Osteoblast (primary cell): ENCODE measurements around the gene NGEF. TPM values are rescaled to one million over a fixed set of nuclear protein-coding genes. Genes with fewer than 3 reads are reported as not detected.
"Not testable (repeated sequence)": the region's sequence is repeated elsewhere in the genome, so short reads cannot be mapped to it uniquely, and the experiment has no call there.

ENCODE experiments used
- DNase-seq: peaks from one replicate; pipeline ENCODE4 v3.0.0; 2011; ENCODE audit warnings: low spot score, mixed read lengths; ENCODE audit not compliant: insufficient read length; ENCODE audit errors: missing footprints
- H2AFZ ChIP-seq: 2 replicates; pipeline ENCODE4 v1.6.0; 2011; ENCODE audit warnings: mild to moderate bottlenecking, low read length
- H3K27ac ChIP-seq: 2 replicates; pipeline ENCODE4 v1.5.1; 2011; ENCODE audit warnings: mild to moderate bottlenecking, low read depth, low read length, moderate library complexity
- H3K27me3 ChIP-seq: 2 replicates; pipeline ENCODE4 v1.6.0; 2012; ENCODE audit warnings: mild to moderate bottlenecking, control low read depth, inconsistent platforms, low read length, moderate library complexity; ENCODE audit not compliant: insufficient read depth
- H3K36me3 ChIP-seq: 2 replicates; pipeline ENCODE4 v1.5.1; 2011; ENCODE audit warnings: mild to moderate bottlenecking, low read length, control low read depth, moderate library complexity; ENCODE audit not compliant: insufficient read depth
- H3K4me1 ChIP-seq: 2 replicates; pipeline ENCODE4 v1.5.1; 2011; ENCODE audit warnings: mild to moderate bottlenecking, low read length, control low read depth, moderate library complexity; ENCODE audit not compliant: insufficient read depth
- H3K4me2 ChIP-seq: 2 replicates; pipeline ENCODE4 v1.6.0; 2011; ENCODE audit warnings: mild to moderate bottlenecking, low read length; ENCODE audit not compliant: insufficient read depth
- H3K4me3 ChIP-seq: fragments of 200-600 bp; sonication (generic); 3 replicates; pipeline ENCODE4 v1.5.1; 2012; ENCODE audit warnings: mild to moderate bottlenecking, low read length, inconsistent platforms; ENCODE audit not compliant: insufficient read depth
- H3K79me2 ChIP-seq: 2 replicates; pipeline ENCODE4 v1.6.0; 2012; ENCODE audit warnings: mild to moderate bottlenecking, low read length, control low read depth, inconsistent platforms; ENCODE audit not compliant: insufficient read depth
- H3K9me3 ChIP-seq: 2 replicates; pipeline ENCODE4 v1.5.1; 2011; ENCODE audit warnings: low read depth, low read length, control low read depth
- H4K20me1 ChIP-seq: 2 replicates; pipeline ENCODE4 v1.6.0; 2012; ENCODE audit warnings: mild to moderate bottlenecking, low read length, control low read depth; ENCODE audit not compliant: insufficient read depth
- CTCF ChIP-seq: IDR thresholded peaks from 2 replicates; pipeline ENCODE4 v1.5.1; 2011; ENCODE audit warnings: mild to moderate bottlenecking, low read depth, low read length, moderate library complexity; ENCODE audit errors: extremely low read depth
- total RNA-seq: library from RNA; depleted of rRNA; stranded (reverse); fragments of >200 nt; gene quantifications from 2 replicates; pipeline ENCODE4 v1.2.3, GENCODE V29; 2012

The NGEF gene
- total RNA-seq, 1 donor, result not detected

- no peak for TF ChIP-seq CTCF
- Histone ChIP-seq H3K27ac (no peak overlapping the region), H3K4me3 (no peak overlapping the region), H4K20me1 (peaks cover 3% of the 10 kb centered on the region), H3K36me3 (peaks cover 43% of the 10 kb centered on the region), H3K9me3 (no peaks in the 10 kb centered on the region), H3K4me2 (no peak overlapping the region), H3K27me3 (no peaks in the 10 kb centered on the region), H3K4me1 (peaks cover 25% of the 10 kb centered on the region), H3K79me2 (no peaks in the 10 kb centered on the region), H2AFZ (no peak overlapping the region)
- DNase-seq, result peak; percentile 55
Observed at GRCh38 chr2:232857158-232857563, 155.9 kb downstream of the NGEF start.

GRCh38 chr2:232854082-232854481, 159.0 kb downstream of the NGEF start:
- no peak overlapping the region for H3K27ac ChIP-seq
- no peaks in the 10 kb centered on the region for H3K79me2 ChIP-seq
- H3K4me1 ChIP-seq, result peaks cover 30% of the 10 kb centered on the region
- no peaks in the 10 kb centered on the region for H4K20me1 ChIP-seq
- no peak overlapping the region for H3K4me3 ChIP-seq
- no peak overlapping the region for H3K4me2 ChIP-seq
- H2AFZ ChIP-seq, result no peak overlapping the region
- peaks cover 53% of the 10 kb centered on the region for H3K36me3 ChIP-seq
- DNase-seq, result peak; percentile 5
- H3K9me3 ChIP-seq, result no peaks in the 10 kb centered on the region
- TF ChIP-seq CTCF, result no peak
- no peaks in the 10 kb centered on the region for H3K27me3 ChIP-seq

- Histone ChIP-seq H2AFZ (no peak overlapping the region), H3K79me2 (no peaks in the 10 kb centered on the region), H4K20me1 (no peaks in the 10 kb centered on the region), H3K36me3 (peaks cover 49% of the 10 kb centered on the region), H3K4me3 (no peak overlapping the region), H3K27ac (no peak overlapping the region), H3K9me3 (no peaks in the 10 kb centered on the region), H3K27me3 (no peaks in the 10 kb centered on the region), H3K4me2 (no peak overlapping the region), H3K4me1 (peaks cover 30% of the 10 kb centered on the region)
- peak; percentile 56 for DNase-seq
- TF ChIP-seq CTCF, result no peak
Observed at GRCh38 chr2:232852676-232853075, 160.4 kb downstream of the NGEF start.

- Histone ChIP-seq H3K36me3 (peaks cover 49% of the 10 kb centered on the region), H3K27ac (peak overlapping the region; percentile 17), H3K4me1 (peaks cover 30% of the 10 kb centered on the region)
- not testable (repeated sequence) for H3K4me2 ChIP-seq, H3K9me3 ChIP-seq, H2AFZ ChIP-seq, H3K4me3 ChIP-seq, H4K20me1 ChIP-seq, H3K27me3 ChIP-seq, H3K79me2 ChIP-seq
- peak; percentile 2 for DNase-seq
Observed at GRCh38 chr2:232852081-232852480, 161.0 kb downstream of the NGEF start.
